IPS-18a (cell line): ENCODE results near the gene SGMS1.
"Not testable (repeated sequence)": the region's sequence is repeated elsewhere in the genome, so short reads cannot be mapped to it uniquely, and the experiment has no call there.

Experiments used
- H3K27ac ChIP-seq: one replicate; pipeline ENCODE4 v1.5.1; 2013; ENCODE audit warnings: low read length
- H3K27me3 ChIP-seq: one replicate; pipeline ENCODE4 v1.6.1; 2013; ENCODE audit warnings: mild to moderate bottlenecking, low read length; ENCODE audit not compliant: control insufficient read depth, insufficient read depth
- H3K36me3 ChIP-seq: one replicate; pipeline ENCODE4 v1.6.1; 2013; ENCODE audit warnings: low read depth, low read length; ENCODE audit not compliant: control insufficient read depth
- H3K4me1 ChIP-seq: one replicate; pipeline ENCODE4 v1.6.1; 2013; ENCODE audit warnings: low read depth, low read length; ENCODE audit not compliant: control insufficient read depth
- H3K4me3 ChIP-seq: one replicate; pipeline ENCODE4 v1.5.1; 2013; ENCODE audit warnings: low read length
- H3K9ac ChIP-seq: one replicate; pipeline ENCODE4 v1.6.1; 2013; ENCODE audit warnings: mild to moderate bottlenecking, low read length, moderate library complexity
- H3K9me3 ChIP-seq: one replicate; pipeline ENCODE4 v1.6.1; 2013; ENCODE audit warnings: low read depth, low read length; ENCODE audit not compliant: control insufficient read depth

The SGMS1 gene

GRCh38 chr10:50375745-50376144 lies 248.0 kb downstream of the SGMS1 start:
- Histone ChIP-seq H3K4me1 (no peaks in the 10 kb centered on the region), H3K4me3 (no peak overlapping the region), H3K27me3 (no peaks in the 10 kb centered on the region), H3K36me3 (no peaks in the 10 kb centered on the region), H3K9ac (no peak overlapping the region), H3K27ac (no peak overlapping the region), H3K9me3 (no peaks in the 10 kb centered on the region)

GRCh38 chr10:50375051-50375452 lies 248.7 kb downstream of the SGMS1 start:
- H3K9me3 ChIP-seq: no peaks in the 10 kb centered on the region
- no peak overlapping the region for H3K27ac ChIP-seq
- no peaks in the 10 kb centered on the region for H3K27me3 ChIP-seq
- no peaks in the 10 kb centered on the region for H3K36me3 ChIP-seq
- H3K9ac ChIP-seq: no peak overlapping the region
- H3K4me1 ChIP-seq: no peaks in the 10 kb centered on the region
- no peak overlapping the region for H3K4me3 ChIP-seq

- H3K4me1 ChIP-seq: no peaks in the 10 kb centered on the region
- H3K27me3 ChIP-seq: no peaks in the 10 kb centered on the region
- H3K9me3 ChIP-seq: no peaks in the 10 kb centered on the region
- no peak overlapping the region for H3K4me3 ChIP-seq
- no peak overlapping the region for H3K27ac ChIP-seq
- no peak overlapping the region for H3K9ac ChIP-seq
- H3K36me3 ChIP-seq: no peaks in the 10 kb centered on the region
These were observed 249.8 kb downstream of the SGMS1 start for GRCh38 chr10:50373821-50374501.

- Histone ChIP-seq H3K27me3 (no peaks in the 10 kb centered on the region), H3K4me3 (no peak overlapping the region), H3K27ac (no peak overlapping the region), H3K9ac (no peak overlapping the region), H3K9me3 (no peaks in the 10 kb centered on the region), H3K36me3 (no peaks in the 10 kb centered on the region), H3K4me1 (no peaks in the 10 kb centered on the region)
These were observed 253.8 kb downstream of the SGMS1 start for GRCh38 chr10:50369931-50370330.

- Histone ChIP-seq H3K4me3 (no peak overlapping the region), H3K27ac (no peak overlapping the region), H3K36me3 (no peaks in the 10 kb centered on the region), H3K9me3 (no peaks in the 10 kb centered on the region), H3K4me1 (no peaks in the 10 kb centered on the region), H3K9ac (no peak overlapping the region), H3K27me3 (no peaks in the 10 kb centered on the region)
These were observed 256.0 kb downstream of the SGMS1 start for GRCh38 chr10:50367732-50368131.

GRCh38 chr10:50366421-50366820 lies 257.3 kb downstream of the SGMS1 start:
- not testable (repeated sequence) for H3K9ac ChIP-seq, H3K36me3 ChIP-seq, H3K27ac ChIP-seq, H3K27me3 ChIP-seq, H3K4me3 ChIP-seq, H3K4me1 ChIP-seq, H3K9me3 ChIP-seq

GRCh38 chr10:50364730-50365129 lies 259.0 kb downstream of the SGMS1 start:
- not testable (repeated sequence) for H3K36me3 ChIP-seq, H3K9ac ChIP-seq, H3K4me3 ChIP-seq, H3K27me3 ChIP-seq, H3K9me3 ChIP-seq, H3K4me1 ChIP-seq, H3K27ac ChIP-seq

GRCh38 chr10:50362547-50363125 lies 261.1 kb downstream of the SGMS1 start:
- Histone ChIP-seq H3K4me1 (peaks cover 3% of the 10 kb centered on the region), H3K4me3 (no peak overlapping the region), H3K27ac (no peak overlapping the region), H3K9me3 (no peaks in the 10 kb centered on the region), H3K36me3 (no peaks in the 10 kb centered on the region), H3K9ac (no peak overlapping the region), H3K27me3 (no peaks in the 10 kb centered on the region)

GRCh38 chr10:50361946-50362345 lies 261.8 kb downstream of the SGMS1 start:
- Histone ChIP-seq H3K4me1 (peaks cover 3% of the 10 kb centered on the region), H3K9ac (no peak overlapping the region), H3K36me3 (no peaks in the 10 kb centered on the region), H3K27me3 (no peaks in the 10 kb centered on the region), H3K27ac (no peak overlapping the region), H3K4me3 (no peak overlapping the region), H3K9me3 (no peaks in the 10 kb centered on the region)

GRCh38 chr10:50360077-50360850 lies 263.5 kb downstream of the SGMS1 start:
- Histone ChIP-seq H3K27me3 (no peaks in the 10 kb centered on the region), H3K9me3 (no peaks in the 10 kb centered on the region), H3K4me3 (no peak overlapping the region), H3K4me1 (peaks cover 3% of the 10 kb centered on the region), H3K36me3 (no peaks in the 10 kb centered on the region), H3K9ac (no peak overlapping the region), H3K27ac (no peak overlapping the region)

GRCh38 chr10:50358925-50359687 lies 264.6 kb downstream of the SGMS1 start:
- Histone ChIP-seq H3K36me3 (no peaks in the 10 kb centered on the region), H3K4me1 (peaks cover 3% of the 10 kb centered on the region), H3K27me3 (no peaks in the 10 kb centered on the region), H3K9me3 (no peaks in the 10 kb centered on the region), H3K27ac (no peak overlapping the region), H3K4me3 (no peak overlapping the region), H3K9ac (no peak overlapping the region)
